ENCODE measurements around the gene LGALS1.
A peak's percentile ranks its signal among the peaks of the same experiment; 100 is the strongest.
"Not testable (repeated sequence)": the region's sequence is repeated elsewhere in the genome, so short reads cannot be mapped to it uniquely, and the experiment has no call there.

The LGALS1 gene

DNA sequence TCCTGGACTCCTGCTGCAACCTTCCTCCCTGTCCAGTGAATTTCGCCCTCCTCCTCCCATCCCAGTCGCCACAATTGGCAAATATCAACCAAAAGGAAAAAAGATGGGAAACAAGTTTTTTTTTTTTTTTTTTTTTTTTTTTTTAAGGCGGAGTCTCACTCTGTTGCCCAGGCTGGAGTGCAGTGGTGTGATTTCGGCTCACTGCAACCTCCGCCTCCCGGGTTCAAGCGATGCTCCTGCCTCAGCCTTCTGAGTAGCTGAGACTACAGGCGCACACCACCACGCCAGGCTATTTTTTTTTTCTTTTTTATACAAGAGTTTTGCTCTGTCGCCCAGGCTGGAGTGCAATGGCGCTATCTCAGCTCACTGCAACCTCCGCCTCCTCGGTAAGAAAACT is 20.8 kb downstream of the LGALS1 start:
- H3K27me3 ChIP-seq (replicated peaks in 2 of 5; ENCODE audit: control insufficient read depth in 4 of 5, insufficient read depth in 5 of 5, low read length in 4 of 5); H3K9me3 ChIP-seq (ENCODE audit: control extremely low read depth in 1 of 5, control insufficient read depth in 4 of 5, insufficient read depth in 2 of 5, low read depth in 1 of 5, low read length in 4 of 5); H3K27ac ChIP-seq (ENCODE audit: insufficient read depth in 1 of 2, low read depth in 1 of 2, low read length in 2 of 2, poor library complexity in 1 of 2, severe bottlenecking in 2 of 2); DNase-seq: not testable (repeated sequence)
- ChIA-PET POLR2A (interaction anchor here (1.5 kb wide), 1 partner anchor 37 kb away, joined by 4 read pairs; no protein-coding TSS in a partner anchor), CTCF (interaction anchor here (0.7 to 2.6 kb wide), 13 partner anchors 10 to 88 kb away, joined by 3 to 18 read pairs (median 5); partner anchors contain the start of genes LGALS1 and NOL12)
- 29% methylated on average over 9 of the region's 13 CpGs for WGBS (ENCODE audit: insufficient coverage)
- peaks cover 0 to 16% (median 6%) of the 10 kb centered on the region in 4 experiments for H3K4me1 ChIP-seq (ENCODE audit: control extremely low read depth in 1 of 4, control insufficient read depth in 4 of 4, insufficient read depth in 4 of 4, low read length in 3 of 4)
- peaks cover 2 to 26% (median 22%) of the 10 kb centered on the region in 4 experiments for H3K36me3 ChIP-seq (ENCODE audit: control insufficient read depth in 4 of 4, insufficient read depth in 4 of 4, low read length in 3 of 4)
- H3K4me3 ChIP-seq (ENCODE audit: control insufficient read depth in 1 of 7, extremely low read depth in 1 of 7, insufficient read depth in 4 of 7, low read depth in 2 of 7, low read length in 6 of 7), result peak overlapping the region in 5 of 7 experiments; percentile 23 to 59 (median 36)

GRCh38 chr22:37696657-37697537 is 21.5 kb downstream of the LGALS1 start, which contains the start of gene TRIOBP:
Gene TRIOBP (plus strand): TSS chr22:37697048. CDS start chr22:37701366, 4,318 bp downstream.
- ChIA-PET CTCF (interaction anchor here (0.7 to 2.6 kb wide), 10 partner anchors 10 to 70 kb away, joined by 3 to 18 read pairs (median 5); partner anchors contain the start of gene NOL12), POLR2A (interaction anchor here (1.1 kb wide), 1 partner anchor 35 kb away, joined by 3 read pairs; no protein-coding TSS in a partner anchor)
- Histone ChIP-seq H3K4me3 (ENCODE audit: control insufficient read depth in 1 of 7, extremely low read depth in 1 of 7, insufficient read depth in 4 of 7, low read depth in 2 of 7, low read length in 6 of 7) (peak within 1 kb of the TSS in 5 of 7 experiments; percentile 23 to 59 (median 36)), H3K9me3 (ENCODE audit: control extremely low read depth in 1 of 5, control insufficient read depth in 4 of 5, insufficient read depth in 2 of 5, low read depth in 1 of 5, low read length in 4 of 5) (no peaks in the 10 kb centered on the region), H3K27ac (ENCODE audit: insufficient read depth in 1 of 2, low read depth in 1 of 2, low read length in 2 of 2, poor library complexity in 1 of 2, severe bottlenecking in 2 of 2) (no peak within 1 kb of the TSS), H3K4me1 (ENCODE audit: control extremely low read depth in 1 of 4, control insufficient read depth in 4 of 4, insufficient read depth in 4 of 4, low read length in 3 of 4) (peaks cover 0 to 22% (median 7%) of the 10 kb centered on the region in 4 experiments), H3K27me3 (replicated peaks in 2 of 5; ENCODE audit: control insufficient read depth in 4 of 5, insufficient read depth in 5 of 5, low read length in 4 of 5) (no peaks in the 10 kb centered on the region), H3K36me3 (ENCODE audit: control insufficient read depth in 4 of 4, insufficient read depth in 4 of 4, low read length in 3 of 4) (peaks cover 1 to 19% (median 16%) of the 10 kb centered on the region in 4 experiments)
- 22% methylated on average over 31 of the region's 39 CpGs for WGBS (ENCODE audit: insufficient coverage)
- peak; percentile 95 to 98 (median 98) for DNase-seq

GRCh38 chr22:37697538-37697835 is 22.1 kb downstream of the LGALS1 start:
- ChIA-PET POLR2A (interaction anchor here (1.1 kb wide), 1 partner anchor 36 kb away, joined by 3 read pairs; no protein-coding TSS in a partner anchor), CTCF (interaction anchor here (0.8 to 2.4 kb wide), 3 partner anchors 10 to 36 kb away, joined by 3 to 18 read pairs (median 4); no protein-coding TSS in a partner anchor)
- Histone ChIP-seq H3K4me1 (ENCODE audit: control extremely low read depth in 1 of 4, control insufficient read depth in 4 of 4, insufficient read depth in 4 of 4, low read length in 3 of 4) (peaks cover 0 to 22% (median 7%) of the 10 kb centered on the region in 4 experiments), H3K27ac (ENCODE audit: insufficient read depth in 1 of 2, low read depth in 1 of 2, low read length in 2 of 2, poor library complexity in 1 of 2, severe bottlenecking in 2 of 2) (no peak overlapping the region), H3K4me3 (ENCODE audit: control insufficient read depth in 1 of 7, extremely low read depth in 1 of 7, insufficient read depth in 4 of 7, low read depth in 2 of 7, low read length in 6 of 7) (no peak overlapping the region), H3K9me3 (ENCODE audit: control extremely low read depth in 1 of 5, control insufficient read depth in 4 of 5, insufficient read depth in 2 of 5, low read depth in 1 of 5, low read length in 4 of 5) (no peaks in the 10 kb centered on the region), H3K27me3 (replicated peaks in 2 of 5; ENCODE audit: control insufficient read depth in 4 of 5, insufficient read depth in 5 of 5, low read length in 4 of 5) (no peaks in the 10 kb centered on the region), H3K36me3 (ENCODE audit: control insufficient read depth in 4 of 4, insufficient read depth in 4 of 4, low read length in 3 of 4) (peaks cover 0 to 15% (median 13%) of the 10 kb centered on the region in 4 experiments)
- no peak for DNase-seq
- 74% methylated on average over 3 of the region's 3 CpGs for WGBS (ENCODE audit: insufficient coverage)

GRCh38 chr22:37701141-37701786 is 25.8 kb downstream of the LGALS1 start:
- no peak overlapping the region for H3K4me3 ChIP-seq (ENCODE audit: control insufficient read depth in 1 of 7, extremely low read depth in 1 of 7, insufficient read depth in 4 of 7, low read depth in 2 of 7, low read length in 6 of 7)
- no peaks in the 10 kb centered on the region for H3K27me3 ChIP-seq (replicated peaks in 2 of 5; ENCODE audit: control insufficient read depth in 4 of 5, insufficient read depth in 5 of 5, low read length in 4 of 5)
- ChIA-PET POLR2A (no interaction called here), CTCF (no interaction called here)
- DNase-seq, result no peak
- no peaks in the 10 kb centered on the region for H3K9me3 ChIP-seq (ENCODE audit: control extremely low read depth in 1 of 5, control insufficient read depth in 4 of 5, insufficient read depth in 2 of 5, low read depth in 1 of 5, low read length in 4 of 5)
- H3K36me3 ChIP-seq (ENCODE audit: control insufficient read depth in 4 of 4, insufficient read depth in 4 of 4, low read length in 3 of 4), result peaks cover 0 to 2% (median 0%) of the 10 kb centered on the region in 4 experiments
- WGBS (ENCODE audit: insufficient coverage), result 55% methylated on average over 6 of the region's 8 CpGs
- peaks cover 0 to 18% (median 4%) of the 10 kb centered on the region in 4 experiments for H3K4me1 ChIP-seq (ENCODE audit: control extremely low read depth in 1 of 4, control insufficient read depth in 4 of 4, insufficient read depth in 4 of 4, low read length in 3 of 4)
- no peak overlapping the region for H3K27ac ChIP-seq (ENCODE audit: insufficient read depth in 1 of 2, low read depth in 1 of 2, low read length in 2 of 2, poor library complexity in 1 of 2, severe bottlenecking in 2 of 2)

- DNase-seq, result no peak
- WGBS (ENCODE audit: insufficient coverage), result 100% methylated on average over 2 of the region's 7 CpGs
- CTCF ChIA-PET, result interaction anchor here (1.1 kb wide), 2 partner anchors 24 to 70 kb away, joined by 3 read pairs; no protein-coding TSS in a partner anchor
Observed at GRCh38 chr22:37703906-37704305, 28.5 kb downstream of the LGALS1 start.

DNA sequence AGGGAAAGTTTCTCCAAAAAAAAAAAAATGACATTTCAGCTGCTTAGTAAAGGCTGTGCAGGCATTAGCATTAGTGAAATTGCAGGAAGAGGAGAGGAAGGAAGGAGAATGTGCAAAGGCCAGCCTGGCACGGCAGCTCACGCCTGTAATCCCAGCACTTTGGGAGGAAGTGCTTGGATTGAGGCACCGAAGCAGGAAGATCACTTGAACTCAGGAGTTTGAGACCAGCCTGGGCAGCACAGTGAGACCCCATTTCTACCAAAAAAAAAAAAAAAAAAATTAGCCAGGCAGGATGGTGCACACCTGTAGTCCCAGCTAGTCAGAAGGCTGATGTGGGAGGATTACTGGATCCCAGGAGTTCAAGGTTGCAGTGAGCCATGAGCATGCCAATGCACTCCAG is 29.2 kb downstream of the LGALS1 start:
- Histone ChIP-seq H3K4me3 (ENCODE audit: control insufficient read depth in 1 of 7, extremely low read depth in 1 of 7, insufficient read depth in 4 of 7, low read depth in 2 of 7, low read length in 6 of 7) (no peak overlapping the region), H3K27ac (ENCODE audit: insufficient read depth in 1 of 2, low read depth in 1 of 2, low read length in 2 of 2, poor library complexity in 1 of 2, severe bottlenecking in 2 of 2) (no peak overlapping the region), H3K36me3 (ENCODE audit: control insufficient read depth in 4 of 4, insufficient read depth in 4 of 4, low read length in 3 of 4) (peaks cover 0 to 2% (median 0%) of the 10 kb centered on the region in 4 experiments), H3K9me3 (ENCODE audit: control extremely low read depth in 1 of 5, control insufficient read depth in 4 of 5, insufficient read depth in 2 of 5, low read depth in 1 of 5, low read length in 4 of 5) (no peaks in the 10 kb centered on the region), H3K27me3 (replicated peaks in 2 of 5; ENCODE audit: control insufficient read depth in 4 of 5, insufficient read depth in 5 of 5, low read length in 4 of 5) (no peaks in the 10 kb centered on the region), H3K4me1 (ENCODE audit: control extremely low read depth in 1 of 4, control insufficient read depth in 4 of 4, insufficient read depth in 4 of 4, low read length in 3 of 4) (peaks cover 0 to 10% (median 5%) of the 10 kb centered on the region in 4 experiments)
- ChIA-PET POLR2A (no interaction called here), CTCF (interaction anchor here (1.1 to 1.4 kb wide), 2 partner anchors 23 to 50 kb away, joined by 3 read pairs; no protein-coding TSS in a partner anchor)
- DNase-seq, result no peak
- WGBS (ENCODE audit: insufficient coverage), result 43% methylated on average over 3 of the region's 3 CpGs

More at GRCh38 chr22:37703906-37704305, 28.5 kb downstream of the LGALS1 start:
- Histone ChIP-seq H3K4me1 (ENCODE audit: control extremely low read depth in 1 of 4, control insufficient read depth in 4 of 4, insufficient read depth in 4 of 4, low read length in 3 of 4) (peaks cover 0 to 10% (median 5%) of the 10 kb centered on the region in 4 experiments), H3K36me3 (ENCODE audit: control insufficient read depth in 4 of 4, insufficient read depth in 4 of 4, low read length in 3 of 4) (peaks cover 0 to 2% (median 0%) of the 10 kb centered on the region in 4 experiments), H3K27me3 (replicated peaks in 2 of 5; ENCODE audit: control insufficient read depth in 4 of 5, insufficient read depth in 5 of 5, low read length in 4 of 5) (no peaks in the 10 kb centered on the region), H3K4me3 (ENCODE audit: control insufficient read depth in 1 of 7, extremely low read depth in 1 of 7, insufficient read depth in 4 of 7, low read depth in 2 of 7, low read length in 6 of 7) (no peak overlapping the region), H3K9me3 (ENCODE audit: control extremely low read depth in 1 of 5, control insufficient read depth in 4 of 5, insufficient read depth in 2 of 5, low read depth in 1 of 5, low read length in 4 of 5) (no peaks in the 10 kb centered on the region), H3K27ac (ENCODE audit: insufficient read depth in 1 of 2, low read depth in 1 of 2, low read length in 2 of 2, poor library complexity in 1 of 2, severe bottlenecking in 2 of 2) (no peak overlapping the region)
- POLR2A ChIA-PET, result no interaction called here

Data from common myeloid progenitor, CD34-positive (primary cell).